GM18499 (cell line): ENCODE data around the gene KDM5C.
"Not testable (repeated sequence)": the region's sequence is repeated elsewhere in the genome, so short reads cannot be mapped to it uniquely, and the experiment has no call there.

ENCODE experiments used
- ATAC-seq: cut with Tn5 transposase; IDR thresholded peaks from one replicate; pipeline ENCODE4 v1.9.1; 2021; ENCODE audit warnings: moderate number of reproducible peaks; ENCODE audit not compliant: insufficient read depth, unreplicated experiment

Gene KDM5C

DNA sequence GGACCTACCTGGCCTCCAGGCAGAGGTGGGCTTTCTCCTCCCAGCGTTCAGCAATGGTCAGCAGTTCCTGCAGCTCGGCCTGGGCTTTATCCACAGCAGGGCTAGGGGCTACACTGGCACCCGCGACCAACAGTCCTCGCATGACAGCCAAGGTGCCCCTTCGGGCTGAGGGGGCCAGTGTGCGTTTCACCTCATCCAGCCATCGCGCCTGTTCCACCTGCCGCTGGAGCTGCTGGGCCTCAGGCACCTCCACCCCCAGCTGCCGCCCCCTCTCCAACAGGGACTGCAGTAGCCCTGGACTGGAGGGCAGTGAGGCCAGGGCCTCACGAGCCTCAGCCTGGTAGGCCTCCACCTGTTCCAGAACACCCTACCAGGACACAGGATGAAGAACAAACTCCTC lies 28.3 kb downstream of the KDM5C start:
- no peak for ATAC-seq

- no peak for ATAC-seq
Measured at GRCh38 chrX:53195401-53195800, 29.6 kb downstream of the KDM5C start.

DNA sequence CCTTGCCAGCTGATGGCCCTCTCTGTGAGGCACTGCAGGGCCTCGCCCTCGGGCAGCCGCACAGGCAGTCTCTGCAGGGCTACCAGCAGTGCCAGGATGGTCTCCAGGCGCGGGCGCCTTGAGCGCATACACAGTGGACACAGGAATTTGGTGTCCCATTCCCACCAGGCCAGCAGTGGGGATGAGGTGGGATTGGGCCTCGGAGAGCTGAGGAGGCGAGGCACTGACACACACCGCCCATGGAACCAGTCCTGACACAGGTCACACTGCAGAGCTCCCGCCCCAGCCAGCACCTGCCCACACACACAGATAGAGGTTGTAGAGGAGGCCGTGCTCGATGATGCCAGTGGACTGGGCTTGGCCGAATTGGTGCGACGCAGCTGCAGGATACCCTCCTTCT lies 30.7 kb downstream of the KDM5C start:
- ATAC-seq, result no peak

DNA sequence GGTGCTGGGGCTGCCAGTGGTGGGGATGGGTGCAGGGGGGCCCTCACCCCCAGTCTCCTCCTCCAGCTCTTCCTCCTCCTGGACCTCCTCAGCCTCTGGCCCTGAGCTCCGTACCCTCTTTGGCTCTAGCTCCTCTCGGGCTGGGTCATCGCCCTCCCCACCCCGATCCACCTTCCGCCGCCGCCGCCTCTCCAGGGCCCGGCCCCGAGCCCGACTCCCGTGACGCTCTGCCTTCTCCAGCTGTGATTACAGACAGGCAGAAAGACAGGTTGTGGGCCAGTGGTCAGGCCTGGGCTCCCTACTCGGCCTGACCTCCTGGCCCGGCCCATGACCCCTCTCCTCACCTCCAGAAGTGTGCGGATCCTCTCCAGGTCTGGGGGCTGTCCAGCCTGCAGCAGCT lies 31.9 kb downstream of the KDM5C start:
- ATAC-seq, result no peak

DNA sequence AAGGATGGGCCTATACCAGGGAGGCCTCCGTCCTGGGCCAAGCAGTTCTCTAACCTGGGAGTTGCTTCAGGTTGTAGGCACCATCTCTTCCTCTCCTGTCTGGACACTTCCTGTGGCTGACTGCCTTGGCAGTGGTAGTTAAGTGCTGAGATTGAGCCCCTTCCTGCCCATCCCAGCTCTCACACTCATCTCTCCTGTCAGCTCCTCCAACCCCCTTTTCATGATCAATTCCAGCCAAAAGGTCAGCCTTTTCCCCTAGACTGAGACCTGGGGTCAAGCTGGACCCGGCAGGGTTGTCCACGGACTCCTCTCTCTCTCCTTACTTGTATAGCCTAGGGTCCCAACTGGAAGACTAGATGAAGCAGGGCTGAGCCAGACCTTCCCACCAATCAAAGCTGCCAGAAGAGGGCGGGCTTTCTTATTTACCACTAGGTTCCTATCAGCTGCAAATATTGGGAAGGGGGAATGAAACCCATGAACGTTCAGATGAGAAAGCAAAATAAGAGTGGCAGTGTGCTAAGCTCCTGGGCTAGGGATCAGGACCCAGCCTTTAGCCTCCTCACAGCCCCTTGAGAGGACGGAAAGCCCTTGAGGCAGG lies 34.5 kb downstream of the KDM5C start:
- no peak for ATAC-seq

GRCh38 chrX:53188763-53189162 lies 36.2 kb downstream of the KDM5C start:
- peak; percentile 57 for ATAC-seq

GRCh38 chrX:53186351-53186750 lies 38.7 kb downstream of the KDM5C start:
- no peak for ATAC-seq

GRCh38 chrX:53184836-53185235 lies 40.2 kb downstream of the KDM5C start:
- no peak for ATAC-seq

DNA sequence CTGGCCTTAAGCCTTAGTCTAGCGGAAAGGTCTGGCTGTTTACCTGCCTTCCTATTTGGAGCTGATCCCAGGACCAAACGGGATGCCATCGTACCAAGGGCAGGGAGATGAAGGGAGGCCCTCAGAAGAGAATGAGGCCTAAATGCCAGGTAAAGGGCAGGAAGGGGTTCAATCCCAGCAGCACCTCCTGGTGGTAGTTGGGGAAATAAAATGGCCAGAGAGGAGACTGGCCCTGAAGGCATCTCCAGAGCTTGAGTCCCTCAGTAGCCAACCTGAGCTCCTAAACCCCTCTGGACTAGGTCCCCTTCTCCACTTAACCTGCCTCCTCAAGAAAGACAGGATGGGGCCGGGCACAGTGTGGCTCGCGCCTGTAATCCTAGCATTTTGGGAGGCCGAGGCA lies 53.7 kb downstream of the KDM5C start:
- no peak for ATAC-seq

DNA sequence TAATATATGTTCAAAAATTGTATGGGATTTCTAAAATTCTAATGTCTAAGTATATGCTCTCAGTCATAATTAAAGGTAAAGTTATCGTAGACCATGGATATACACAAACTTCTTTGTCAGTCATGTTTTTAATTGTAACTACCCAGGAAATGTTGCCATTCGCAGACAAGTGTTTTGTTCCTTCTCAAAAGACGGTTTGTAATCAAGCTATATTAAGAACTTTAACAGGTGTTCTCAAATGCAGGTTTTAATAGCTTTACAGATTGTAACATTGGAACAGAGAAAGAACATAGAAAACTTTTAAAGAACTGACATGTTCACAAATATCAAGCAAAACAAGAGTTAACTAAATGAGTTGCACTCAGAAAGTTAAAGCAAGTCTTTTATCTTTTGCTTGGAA lies 58.9 kb downstream of the KDM5C start:
- ATAC-seq, result no peak

DNA sequence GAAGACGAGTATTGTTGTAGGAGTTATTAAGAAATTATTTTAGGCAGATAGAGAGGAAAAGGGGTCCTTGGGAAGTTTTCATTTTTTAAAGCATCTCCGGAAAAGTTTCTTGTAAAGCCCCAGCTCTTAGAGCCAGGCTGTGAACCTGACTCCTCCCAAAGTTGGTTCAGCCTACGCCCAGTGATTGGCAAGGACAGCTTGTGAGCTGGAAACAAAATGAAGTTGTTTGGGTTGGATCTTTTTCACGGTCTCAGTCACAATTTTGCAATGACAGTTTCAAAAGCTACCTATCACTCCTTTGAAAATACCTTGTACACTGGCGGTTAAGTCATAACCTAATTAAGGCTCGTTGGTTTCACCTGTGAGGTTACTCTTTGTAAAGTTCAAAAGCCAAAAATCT lies 60.4 kb downstream of the KDM5C start:
- not testable (repeated sequence) for ATAC-seq

GRCh38 chrX:53163436-53163835 lies 61.6 kb downstream of the KDM5C start:
- ATAC-seq, result no peak

GRCh38 chrX:53160297-53160983 lies 64.6 kb downstream of the KDM5C start:
- no peak for ATAC-seq

DNA sequence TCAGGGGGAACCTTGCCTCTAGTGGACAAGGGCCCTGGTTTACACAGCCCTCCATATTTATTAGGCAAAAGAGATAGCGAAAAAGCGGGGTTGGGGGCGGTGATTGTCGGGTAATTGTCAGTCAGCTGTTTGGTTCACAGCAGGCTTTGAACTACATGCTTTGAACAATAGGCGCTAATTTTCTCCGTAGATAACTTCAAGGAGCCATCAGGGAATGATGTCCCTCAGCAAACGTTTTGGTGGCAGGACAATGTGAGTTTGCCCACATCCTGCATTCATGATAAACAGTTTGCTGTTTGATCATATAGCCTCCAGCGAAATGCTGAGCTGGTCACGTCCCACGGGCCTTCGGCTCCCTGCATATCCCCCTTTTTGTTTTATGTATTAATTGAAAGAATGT lies 65.8 kb downstream of the KDM5C start:
- no peak for ATAC-seq

GRCh38 chrX:53156207-53156596 lies 68.8 kb downstream of the KDM5C start:
- ATAC-seq, result no peak

DNA sequence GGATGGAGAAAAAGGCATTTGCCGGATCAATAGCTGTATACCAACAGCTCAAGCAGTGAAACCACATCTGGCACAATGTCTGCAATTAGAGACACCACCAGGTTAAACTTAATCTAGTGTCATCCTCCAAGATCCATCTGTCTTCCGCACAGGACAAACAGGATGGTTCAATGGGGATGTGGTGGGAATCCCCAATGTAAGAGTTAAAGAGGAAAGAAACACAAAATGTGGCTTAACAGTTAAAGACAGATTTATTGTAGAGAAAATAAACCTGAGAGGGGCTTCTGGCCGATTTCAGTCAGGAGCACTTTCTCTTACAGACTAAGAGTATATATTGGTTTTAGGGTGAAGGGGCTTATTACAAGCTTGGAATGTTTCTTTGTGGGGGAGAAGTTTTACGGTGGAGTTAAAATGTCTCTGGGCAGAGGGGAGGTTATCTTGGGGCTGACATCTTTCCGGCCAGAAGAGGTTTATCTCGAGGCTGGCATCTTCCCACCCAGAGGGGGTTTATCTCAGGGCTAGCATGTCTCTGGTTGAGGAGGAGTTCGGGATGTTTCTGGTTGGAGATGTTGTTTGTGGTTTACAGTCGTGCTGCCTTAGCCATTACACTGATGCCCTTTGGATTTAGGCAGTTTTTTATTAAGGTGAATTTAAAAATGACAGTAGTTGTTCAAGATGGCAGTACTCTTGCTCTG lies 69.3 kb downstream of the KDM5C start:
- ATAC-seq, result no peak

DNA sequence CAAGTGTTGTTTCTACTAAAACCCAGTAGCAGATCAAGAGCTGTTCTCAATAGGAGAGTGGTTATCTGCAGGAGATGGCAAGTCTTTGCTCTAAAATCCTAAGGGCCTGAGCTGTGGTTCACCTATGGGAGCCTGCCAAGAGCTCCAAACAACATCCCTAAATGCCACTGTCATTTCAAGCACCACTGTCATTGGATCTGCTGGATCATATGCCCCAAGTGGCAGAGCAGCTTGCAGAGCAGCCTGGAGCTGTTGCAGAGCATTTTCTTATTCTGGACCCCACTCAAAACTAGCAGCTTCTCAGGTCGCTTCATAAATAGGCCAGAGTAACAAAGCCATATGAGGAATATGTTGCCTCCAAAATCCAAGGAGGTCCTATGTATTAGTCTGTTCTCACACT lies 71.4 kb downstream of the KDM5C start:
- no peak for ATAC-seq
